Body of pancreas (tissue), 4 donors: ENCODE data around the gene PRKAB1.

Experiments
- POLR2A ChIP-seq, 3 donors: fragments of 450-650 bp; IDR thresholded peaks; one replicate each; pipeline ENCODE4 v1.6.1; 2016; ENCODE audit warnings: antibody characterized with exemption in 3 of 3, mild to moderate bottlenecking in 2 of 3
- TF ChIP-seq, protein P1 (sequence below), 7 experiments: fragments of 450-650 bp in 4 of 7; fragments of 200-600 bp in 3 of 7; sonication (generic) in 3 of 7; IDR thresholded peaks; one replicate each; pipeline ENCODE4 v1.5.1; 2016 to 2019; ENCODE audit warnings: antibody characterized with exemption in 7 of 7

DNA sequence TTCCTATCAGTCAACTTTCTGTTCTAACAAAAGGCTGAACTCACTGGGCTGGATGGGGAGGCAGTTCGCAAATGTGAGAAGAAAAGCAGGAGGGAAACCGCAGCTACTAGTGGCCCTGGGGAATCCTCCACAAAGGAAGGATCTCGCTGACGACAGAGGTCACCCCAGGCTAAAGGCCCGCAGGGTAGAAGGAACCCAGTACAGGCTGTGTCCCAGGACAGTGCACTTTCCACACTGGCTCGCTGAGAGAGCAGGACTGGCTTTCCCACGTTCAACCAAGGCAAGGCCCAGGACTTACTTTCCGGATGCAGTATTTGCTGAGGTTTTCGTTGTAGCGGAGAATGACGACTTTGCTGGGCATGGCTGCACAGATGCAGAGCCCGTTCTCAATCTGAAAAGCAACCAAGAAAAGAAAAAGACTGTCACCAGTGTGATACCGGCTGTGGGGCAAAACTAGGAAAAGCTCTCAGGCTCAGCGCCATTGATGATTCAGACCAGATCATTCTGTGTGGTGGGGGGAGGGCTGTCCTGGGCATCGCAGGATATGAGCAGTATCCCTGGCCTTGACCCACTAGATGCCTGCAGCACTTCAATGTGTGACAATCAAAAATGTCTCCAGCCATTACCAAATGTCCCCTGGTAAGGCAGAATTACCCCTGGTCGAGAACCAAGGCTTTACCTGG, 36.3 kb downstream of the PRKAB1 start:
- no peak for TF ChIP-seq POLR2A (IDR thresholded peaks at IDR 0.05)
- TF ChIP-seq, protein P1, sequence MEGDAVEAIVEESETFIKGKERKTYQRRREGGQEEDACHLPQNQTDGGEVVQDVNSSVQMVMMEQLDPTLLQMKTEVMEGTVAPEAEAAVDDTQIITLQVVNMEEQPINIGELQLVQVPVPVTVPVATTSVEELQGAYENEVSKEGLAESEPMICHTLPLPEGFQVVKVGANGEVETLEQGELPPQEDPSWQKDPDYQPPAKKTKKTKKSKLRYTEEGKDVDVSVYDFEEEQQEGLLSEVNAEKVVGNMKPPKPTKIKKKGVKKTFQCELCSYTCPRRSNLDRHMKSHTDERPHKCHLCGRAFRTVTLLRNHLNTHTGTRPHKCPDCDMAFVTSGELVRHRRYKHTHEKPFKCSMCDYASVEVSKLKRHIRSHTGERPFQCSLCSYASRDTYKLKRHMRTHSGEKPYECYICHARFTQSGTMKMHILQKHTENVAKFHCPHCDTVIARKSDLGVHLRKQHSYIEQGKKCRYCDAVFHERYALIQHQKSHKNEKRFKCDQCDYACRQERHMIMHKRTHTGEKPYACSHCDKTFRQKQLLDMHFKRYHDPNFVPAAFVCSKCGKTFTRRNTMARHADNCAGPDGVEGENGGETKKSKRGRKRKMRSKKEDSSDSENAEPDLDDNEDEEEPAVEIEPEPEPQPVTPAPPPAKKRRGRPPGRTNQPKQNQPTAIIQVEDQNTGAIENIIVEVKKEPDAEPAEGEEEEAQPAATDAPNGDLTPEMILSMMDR (IDR thresholded peaks at IDR 0.05), result no peak
